Globus pallidus (tissue), 1 donor: ENCODE measurements around the gene LRRC43.
"Not testable (repeated sequence)": the region's sequence is repeated elsewhere in the genome, so short reads cannot be mapped to it uniquely, and the experiment has no call there.

Experiments used
- DNase-seq: peaks from one replicate; pipeline ENCODE4 v3.0.0-alpha.2; 2015; ENCODE audit warnings: low spot score

The LRRC43 gene

DNA sequence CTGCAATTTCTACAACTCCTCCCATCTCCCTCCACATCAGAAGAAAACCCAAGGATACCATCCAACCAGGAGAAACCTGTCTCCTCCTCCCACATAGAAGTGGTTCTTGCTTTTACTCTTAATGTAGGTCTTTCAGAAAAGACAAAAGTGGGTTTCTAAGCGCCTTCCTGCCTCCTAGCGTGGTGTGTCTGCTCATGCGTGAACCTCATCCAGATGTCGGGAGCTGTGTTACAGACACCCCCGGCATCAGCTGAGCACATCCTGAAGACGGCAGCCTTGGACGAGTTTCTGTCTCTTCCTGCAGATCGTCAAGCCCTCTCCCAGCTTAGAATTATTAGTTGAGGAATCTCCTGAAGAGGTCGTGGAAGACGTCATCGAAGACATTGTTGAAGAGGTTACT is 9.5 kb downstream of the LRRC43 start:
- no peak for DNase-seq

DNA sequence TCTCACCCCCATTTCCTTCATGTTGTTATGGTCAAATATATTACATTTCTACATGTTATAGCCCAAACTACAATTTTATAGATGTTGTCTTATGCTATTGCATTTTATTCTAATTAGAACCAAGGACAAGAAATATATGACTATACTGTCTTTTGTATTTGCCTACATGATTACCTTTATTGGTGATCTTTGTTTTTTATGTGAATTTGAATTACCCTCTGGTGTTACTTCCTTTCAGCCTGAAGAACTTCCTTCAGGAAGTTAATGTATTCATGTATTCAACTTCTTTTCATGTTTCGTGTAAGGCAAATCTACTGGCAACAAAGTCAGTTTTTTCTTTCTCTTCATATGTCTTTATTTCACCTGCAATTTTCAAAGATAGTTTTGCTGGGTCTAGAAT is 11.9 kb downstream of the LRRC43 start:
- no peak for DNase-seq

DNA sequence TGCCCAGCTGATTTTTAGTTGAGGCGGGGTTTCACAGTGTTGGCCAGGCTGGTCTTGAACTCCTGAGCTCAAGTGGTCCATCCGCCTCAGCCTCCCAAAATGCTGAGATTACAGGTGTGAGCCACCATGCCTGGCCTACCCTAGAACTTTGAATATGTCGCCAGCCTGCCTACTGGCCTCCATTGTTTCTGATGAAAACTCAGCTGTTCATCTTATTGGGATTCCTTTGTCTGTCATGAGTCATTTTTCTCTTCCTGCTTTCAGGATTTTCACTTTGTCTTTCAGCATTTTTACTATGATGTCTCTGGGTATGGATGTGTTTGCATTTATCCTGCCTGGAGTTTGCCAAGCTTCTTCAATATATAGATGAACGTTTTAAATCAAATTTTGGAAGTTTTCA is 12.5 kb downstream of the LRRC43 start:
- no peak for DNase-seq

DNA sequence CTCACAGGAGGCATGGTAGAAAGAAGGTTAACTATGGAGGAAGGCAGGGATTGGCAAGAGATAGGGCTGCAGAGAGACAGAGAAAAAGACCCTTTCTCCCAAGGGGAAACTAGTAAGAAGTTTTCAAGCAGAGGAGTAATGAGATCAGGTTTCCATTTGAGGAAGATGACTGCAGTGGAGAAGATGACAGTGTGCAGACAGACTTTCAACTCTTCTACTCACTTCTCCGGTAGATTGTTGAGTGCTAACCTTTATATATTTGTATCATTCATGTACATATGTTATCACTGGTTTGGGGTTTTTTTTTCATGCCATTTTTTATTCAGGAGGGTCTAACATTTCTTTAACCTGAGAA is 14.7 kb downstream of the LRRC43 start:
- DNase-seq: no peak

DNA sequence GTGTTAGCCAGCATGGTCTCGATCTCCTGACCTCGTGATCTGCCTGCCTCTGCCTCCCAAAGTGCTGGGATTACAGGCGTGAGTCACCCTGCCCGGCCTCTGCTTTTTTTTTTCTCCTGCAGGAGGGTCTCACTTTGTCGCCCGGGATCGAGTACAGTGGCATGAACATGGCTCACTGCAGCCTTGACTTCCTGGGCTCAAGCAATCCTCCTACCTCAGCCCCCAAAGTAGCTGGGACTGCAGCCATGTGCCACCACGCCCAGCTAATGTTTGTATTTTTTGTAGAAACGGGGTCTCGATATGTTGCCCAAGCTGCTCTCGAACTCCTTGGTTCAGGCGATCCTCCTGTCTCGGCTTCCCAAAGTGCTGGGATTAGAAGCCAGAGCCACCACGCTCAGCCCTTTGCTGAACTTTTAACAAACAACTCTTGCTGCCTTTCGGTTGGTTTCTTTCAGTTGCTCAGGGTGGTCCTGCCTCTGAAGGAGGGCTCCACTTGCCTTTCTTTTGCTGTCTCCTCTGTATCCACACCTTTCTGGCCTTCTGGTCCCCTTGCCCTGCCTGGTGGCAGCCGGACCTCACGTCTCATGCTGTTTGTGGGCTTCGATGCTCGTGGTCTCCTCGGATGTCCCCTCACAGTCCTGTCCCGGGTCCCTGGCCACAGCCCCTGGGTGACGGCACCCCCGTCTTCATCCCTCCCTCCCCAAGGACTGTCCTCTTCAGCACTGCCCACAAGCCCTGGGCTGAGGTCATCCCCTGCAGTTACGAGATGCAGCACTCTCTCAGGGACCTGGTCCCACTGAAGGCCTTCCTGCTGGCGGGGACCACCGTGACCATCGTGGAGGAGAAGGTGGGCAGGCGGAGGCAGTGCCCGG is 16.8 kb downstream of the LRRC43 start:
- DNase-seq: no peak

DNA sequence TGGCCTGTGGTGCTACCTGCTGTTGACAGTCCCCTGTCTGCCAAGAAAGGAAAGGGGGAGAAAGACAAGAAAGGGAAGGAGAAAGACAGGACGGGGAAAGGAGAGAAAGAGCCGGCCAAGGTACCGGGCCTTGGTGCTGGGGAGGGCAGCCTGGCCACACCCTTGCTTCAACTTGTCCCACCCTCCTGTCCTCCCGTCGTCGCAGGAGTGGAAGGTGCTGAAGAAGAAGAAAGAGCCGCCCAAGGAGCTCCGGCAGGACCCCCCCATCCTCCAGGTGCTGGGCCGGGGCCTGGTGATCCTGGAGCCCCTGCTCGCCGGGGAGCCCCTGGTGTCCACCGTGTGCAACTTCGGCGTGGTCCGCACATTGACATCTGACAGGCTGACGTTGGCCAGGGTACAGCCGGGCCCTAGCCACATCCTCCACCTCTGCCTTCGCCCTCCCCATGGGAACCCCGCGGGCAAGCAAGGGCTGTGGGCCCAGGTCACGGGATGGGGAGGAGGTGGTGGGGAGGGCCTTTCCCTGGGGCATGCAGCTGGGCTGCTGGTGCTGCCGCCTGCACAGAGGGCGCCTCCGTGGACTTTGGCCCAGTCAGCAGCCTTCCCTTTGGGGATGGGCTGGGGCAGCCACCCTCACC is 17.7 kb downstream of the LRRC43 start:
- DNase-seq: no peak

DNA sequence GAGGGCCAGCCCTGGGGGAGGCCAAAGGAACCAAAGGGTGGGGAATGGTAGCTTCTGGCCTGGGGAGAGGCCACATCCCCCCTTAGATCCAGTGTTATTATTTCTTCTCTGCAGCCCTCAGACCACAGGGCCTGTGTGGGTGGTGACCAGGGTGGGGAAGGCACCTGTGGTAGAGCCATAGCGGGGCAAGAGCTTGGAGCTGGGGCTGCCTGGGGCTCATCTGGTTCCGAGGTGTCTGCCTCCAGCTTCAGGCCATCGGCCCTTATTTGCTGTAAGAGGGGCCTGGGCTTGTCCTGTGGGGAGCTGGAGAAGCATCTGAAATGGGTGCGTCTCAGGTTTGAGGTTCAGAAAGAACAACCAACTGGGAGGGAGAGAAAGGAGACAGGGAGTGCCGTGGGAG is 18.5 kb downstream of the LRRC43 start:
- DNase-seq: no peak

DNA sequence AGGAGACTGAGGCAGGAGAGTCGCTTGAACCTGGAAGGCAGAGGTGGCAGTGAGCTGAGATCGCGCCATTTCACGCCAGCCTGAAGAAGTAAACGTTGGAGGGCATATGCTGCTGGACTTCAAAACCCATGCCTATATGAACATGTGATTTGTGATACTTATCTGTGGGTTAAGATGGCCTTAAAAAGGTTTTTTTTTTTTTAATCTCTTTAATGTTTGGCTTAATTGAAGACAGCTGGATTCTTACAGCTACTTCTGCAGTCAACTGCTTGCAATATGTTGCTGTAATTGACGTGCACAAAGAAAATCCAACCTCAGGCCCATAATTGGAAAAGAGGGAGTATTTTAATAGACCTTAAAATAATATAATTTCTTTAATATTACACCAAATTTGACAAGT is 19.1 kb downstream of the LRRC43 start:
- no peak for DNase-seq

DNA sequence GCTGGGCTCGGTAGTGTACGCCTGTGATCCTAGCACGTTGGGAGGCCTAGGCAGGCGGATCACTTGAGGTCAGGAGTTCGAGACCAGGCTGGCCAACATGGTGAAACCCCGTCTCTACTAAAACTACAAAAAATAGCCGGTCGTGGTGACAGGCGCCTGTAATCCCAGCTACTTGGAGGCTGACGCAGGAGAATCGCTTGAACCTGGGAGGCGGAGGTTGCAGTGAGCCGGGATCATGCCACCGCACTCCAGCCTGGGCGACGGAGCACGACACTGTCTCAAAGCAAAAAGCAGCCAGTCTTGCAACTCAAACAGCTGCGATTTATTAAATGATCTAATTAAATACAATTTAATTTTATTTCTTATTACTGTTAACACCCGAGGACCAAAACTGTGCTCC is 19.9 kb downstream of the LRRC43 start:
- DNase-seq: not testable (repeated sequence)

DNA sequence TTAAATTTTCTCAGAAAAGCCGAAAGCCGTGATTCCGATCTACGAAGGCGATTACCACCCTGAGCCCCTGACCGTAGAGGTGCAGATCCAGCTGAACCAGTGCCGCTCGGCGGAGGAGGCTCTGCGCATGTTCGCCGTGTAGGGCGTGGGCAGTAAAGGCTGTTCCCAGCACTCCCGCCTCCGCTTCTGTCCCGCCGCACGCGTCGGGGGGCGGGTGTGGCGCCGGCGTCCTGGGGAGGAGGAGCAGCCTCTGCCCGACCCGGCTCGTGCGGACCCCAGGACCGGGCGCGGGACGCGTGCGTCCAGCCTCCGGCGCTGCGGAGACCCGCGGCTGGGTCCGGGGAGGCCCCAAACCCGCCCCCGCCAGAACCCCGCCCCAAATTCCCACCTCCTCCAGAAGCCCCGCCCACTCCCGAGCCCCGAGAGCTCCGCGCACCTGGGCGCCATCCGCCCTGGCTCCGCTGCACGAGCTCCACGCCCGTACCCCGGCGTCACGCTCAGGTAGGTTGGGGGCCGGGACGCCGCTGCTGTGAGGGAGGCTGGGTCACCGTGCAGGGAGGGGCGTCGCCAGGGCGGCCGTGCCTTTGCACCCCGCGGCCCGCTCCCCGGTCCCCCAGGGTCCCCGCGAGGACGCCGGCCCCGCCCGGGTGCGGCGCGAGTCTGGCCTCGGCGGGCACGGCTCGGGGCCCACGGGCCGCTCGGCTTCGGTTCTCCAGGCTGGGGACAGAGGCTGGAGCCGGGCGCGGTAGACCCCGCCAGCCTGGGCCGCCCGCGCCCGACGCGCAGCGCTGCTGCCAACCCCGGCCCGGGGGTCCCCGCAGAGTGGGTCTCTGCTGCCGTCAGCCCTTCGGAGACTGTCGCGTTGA is 20.6 kb downstream of the LRRC43 start, which contains the start of gene B3GNT4:
TSS of gene B3GNT4 (plus strand) at position 409 of the 866 bp plus-strand sequence. CDS start 910 bp downstream, outside the sequence.
- no peak for DNase-seq

DNA sequence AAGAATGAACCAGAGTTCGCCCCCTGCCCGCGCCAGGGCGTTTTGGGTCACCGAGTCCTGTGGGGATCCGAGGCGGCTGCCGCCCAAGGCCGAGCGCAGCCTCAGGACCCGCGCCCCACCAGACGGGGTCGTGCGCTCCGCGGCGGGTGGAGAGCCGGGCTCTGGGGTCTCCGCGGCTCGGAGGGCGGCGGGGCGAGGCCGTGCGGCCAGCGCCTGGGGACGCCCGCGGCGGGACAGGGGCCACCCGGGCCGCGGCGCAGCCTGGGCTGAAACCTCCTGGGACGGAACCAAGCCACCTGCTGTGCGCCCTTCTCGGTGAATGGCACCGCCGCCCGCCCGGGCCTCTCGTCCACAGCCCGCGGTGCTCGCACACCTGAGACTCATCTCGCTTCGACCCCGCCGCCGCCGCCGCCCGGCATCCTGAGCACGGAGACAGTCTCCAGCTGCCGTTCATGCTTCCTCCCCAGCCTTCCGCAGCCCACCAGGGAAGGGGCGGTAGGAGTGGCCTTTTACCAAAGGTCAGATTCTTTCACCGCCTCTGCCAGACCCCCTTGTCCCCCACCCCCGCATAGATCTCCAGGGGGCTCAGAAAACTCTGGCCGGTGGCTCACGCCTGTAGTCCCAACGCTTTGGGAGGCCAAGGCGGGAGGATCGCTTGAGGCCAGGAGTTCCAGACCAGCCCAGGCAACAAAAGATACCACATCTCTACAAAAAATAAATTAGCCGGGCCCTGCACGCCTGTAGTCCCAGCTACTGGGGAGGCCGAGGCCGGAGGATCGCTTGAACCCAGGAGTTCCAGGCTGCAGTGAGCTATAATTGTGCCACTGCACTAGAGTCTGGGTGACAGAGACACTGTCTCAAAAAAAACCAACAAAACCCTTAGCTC is 21.5 kb downstream of the LRRC43 start:
- no peak for DNase-seq

DNA sequence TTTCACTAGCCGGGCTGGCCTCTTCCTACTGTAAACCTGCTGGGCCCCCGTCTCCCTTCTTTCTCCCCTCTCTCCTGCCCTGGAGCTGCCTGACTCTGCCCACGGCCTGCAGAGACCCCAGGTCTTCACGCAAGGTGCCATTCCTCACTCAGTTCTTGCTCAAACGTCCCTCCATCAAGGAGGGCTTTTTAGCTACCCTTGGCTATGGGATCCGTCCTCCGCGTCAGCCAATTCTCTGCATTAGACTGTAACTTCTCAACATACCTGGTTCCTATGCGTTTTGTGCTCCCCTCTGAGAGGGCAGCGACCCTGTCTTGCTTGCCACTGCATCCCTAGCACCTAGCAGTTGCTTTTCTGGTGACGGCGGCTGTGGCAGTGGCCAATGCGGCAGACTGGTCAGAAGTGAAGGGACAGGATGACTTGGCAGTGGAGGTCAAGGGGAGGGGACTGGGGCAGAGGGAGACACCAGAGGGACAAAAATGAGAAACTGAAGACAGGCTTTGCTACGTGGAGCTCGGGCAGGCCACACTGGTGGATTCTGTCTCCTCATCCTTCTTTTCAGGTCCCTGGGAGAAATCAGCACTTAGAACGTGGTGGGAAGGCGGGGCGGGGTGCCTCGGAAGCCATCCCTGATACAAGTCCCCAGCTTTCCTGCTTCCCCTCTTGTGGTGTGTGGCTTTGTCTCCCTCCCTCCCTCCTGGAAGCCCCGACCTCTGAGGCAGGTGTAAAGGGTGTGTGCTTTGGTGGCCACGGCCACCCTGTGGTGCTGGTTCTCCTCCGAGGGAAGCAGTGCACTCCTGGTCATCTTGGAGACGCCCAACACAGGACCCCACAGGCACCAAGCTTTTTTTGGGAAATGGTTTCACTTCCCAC is 22.4 kb downstream of the LRRC43 start:
- no peak for DNase-seq

DNA sequence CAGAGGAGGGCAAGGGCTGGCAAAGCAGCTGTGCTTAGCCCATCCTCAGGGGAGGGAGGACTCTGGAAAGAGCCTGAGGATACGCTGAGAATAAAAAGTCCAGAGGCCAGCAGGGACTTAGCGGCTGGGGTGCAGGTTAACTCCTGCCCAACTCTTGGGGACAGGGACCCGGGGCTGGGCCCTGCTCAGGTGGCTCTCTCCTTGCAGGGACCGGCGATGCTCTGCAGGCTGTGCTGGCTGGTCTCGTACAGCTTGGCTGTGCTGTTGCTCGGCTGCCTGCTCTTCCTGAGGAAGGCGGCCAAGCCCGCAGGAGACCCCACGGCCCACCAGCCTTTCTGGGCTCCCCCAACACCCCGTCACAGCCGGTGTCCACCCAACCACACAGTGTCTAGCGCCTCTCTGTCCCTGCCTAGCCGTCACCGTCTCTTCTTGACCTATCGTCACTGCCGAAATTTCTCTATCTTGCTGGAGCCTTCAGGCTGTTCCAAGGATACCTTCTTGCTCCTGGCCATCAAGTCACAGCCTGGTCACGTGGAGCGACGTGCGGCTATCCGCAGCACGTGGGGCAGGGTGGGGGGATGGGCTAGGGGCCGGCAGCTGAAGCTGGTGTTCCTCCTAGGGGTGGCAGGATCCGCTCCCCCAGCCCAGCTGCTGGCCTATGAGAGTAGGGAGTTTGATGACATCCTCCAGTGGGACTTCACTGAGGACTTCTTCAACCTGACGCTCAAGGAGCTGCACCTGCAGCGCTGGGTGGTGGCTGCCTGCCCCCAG is 23.4 kb downstream of the LRRC43 start:
- no peak for DNase-seq

DNA sequence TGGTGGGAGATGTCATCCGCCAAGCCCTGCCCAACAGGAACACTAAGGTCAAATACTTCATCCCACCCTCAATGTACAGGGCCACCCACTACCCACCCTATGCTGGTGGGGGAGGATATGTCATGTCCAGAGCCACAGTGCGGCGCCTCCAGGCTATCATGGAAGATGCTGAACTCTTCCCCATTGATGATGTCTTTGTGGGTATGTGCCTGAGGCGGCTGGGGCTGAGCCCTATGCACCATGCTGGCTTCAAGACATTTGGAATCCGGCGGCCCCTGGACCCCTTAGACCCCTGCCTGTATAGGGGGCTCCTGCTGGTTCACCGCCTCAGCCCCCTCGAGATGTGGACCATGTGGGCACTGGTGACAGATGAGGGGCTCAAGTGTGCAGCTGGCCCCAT is 24.1 kb downstream of the LRRC43 start:
- no peak for DNase-seq

DNA sequence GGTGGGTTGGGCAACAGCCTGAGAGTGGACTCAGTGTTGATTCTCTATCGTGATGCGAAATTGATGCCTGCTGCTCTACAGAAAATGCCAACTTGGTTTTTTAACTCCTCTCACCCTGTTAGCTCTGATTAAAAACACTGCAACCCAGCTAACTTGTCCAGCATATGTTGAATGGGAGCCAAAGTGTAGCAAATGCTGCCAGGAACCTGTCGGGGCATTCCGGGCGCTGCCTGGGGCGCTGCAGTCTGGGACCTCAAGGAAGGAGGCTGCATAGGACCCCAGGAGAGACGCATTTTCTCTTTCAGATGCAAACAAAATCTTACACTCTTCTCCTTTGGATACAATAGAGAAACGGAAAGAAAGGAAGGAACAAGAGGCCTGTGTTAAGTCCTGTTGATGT is 24.5 kb downstream of the LRRC43 start:
- no peak for DNase-seq

DNA sequence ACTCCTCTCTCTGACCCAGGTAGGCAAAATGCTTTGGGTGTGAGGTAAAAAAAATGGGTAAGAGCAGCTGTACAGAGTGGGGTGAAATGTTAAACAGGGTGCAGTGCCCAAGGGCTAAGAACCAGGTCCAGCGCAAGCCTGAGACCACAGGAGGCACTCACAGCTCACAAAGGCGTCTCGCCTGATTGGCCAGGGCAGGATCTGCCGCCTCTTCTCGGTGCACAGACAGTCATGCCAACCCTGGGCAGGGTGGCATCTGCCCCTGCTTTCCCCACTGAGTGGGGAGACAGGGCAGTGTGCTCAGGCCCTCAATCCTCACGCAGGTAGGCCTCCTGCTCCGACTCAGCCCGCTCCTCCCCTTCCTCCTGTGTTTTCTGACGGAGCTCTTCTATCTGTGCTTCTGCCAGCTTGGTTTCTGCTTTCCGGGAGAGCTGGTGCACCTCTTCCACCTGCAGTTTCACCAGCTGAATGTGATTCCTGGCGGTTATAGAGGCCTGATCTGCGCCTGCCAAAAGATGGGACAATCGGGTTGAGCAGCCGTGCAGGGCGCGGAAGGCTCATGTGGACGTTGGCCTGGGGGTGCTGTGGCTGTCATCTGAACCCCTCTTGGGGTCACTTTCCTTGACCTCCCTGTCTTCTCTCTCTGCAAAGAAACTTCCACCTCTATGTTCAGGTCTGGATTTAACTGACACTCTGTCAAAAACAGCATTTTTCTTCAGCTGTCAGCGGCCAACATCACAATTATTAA is 25.3 kb downstream of the LRRC43 start:
- DNase-seq: no peak

DNA sequence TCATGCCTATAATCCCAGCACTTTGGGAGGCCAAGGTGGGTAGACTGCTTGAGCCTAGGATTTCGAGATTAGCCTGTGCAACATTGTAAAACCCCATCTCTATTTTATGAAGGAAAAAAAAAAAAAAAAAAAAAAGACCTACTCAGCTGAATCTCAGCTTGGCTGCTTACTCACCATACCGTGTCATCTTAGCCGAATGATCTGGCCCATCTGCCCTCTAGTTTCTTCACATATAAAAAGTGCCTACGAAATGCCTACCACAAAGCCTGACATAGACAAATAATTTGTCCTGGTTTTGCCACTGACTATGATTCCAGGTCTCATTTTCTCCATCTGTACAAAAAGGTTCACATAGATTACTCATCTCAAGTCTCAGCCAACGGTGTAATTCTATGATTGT is 32.8 kb downstream of the LRRC43 start:
- no peak for DNase-seq

DNA sequence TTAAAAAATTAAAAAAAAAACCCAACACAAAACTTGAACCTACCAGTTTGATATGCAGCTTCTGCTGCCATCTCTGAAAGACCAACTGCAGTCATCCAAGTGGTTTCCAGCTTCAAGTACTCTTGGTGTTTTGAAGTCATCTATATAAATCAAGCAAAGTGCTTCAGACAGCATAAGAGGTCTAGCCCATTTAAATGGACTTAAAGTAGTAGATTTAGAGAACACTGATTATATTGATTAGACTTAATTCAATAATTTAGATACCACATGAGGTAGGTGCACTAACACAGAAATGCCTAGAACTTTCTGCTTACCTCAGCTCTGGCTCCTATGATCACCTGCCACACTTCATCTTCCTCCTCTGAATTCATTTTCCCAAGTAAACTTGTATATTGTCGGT is 33.5 kb downstream of the LRRC43 start:
- DNase-seq: no peak
